B cell (primary cell): Measurements from ENCODE around the gene CCDC3. TPM values are rescaled to one million over a fixed set of nuclear protein-coding genes. Genes with fewer than 3 reads are reported as not detected.

Experiments
- ATAC-seq: fragments of 200-7000 bp; cut with Tn5 transposase; one replicate; pipeline ENCODE4 v1.10.0; 2021; ENCODE audit warnings: low read depth, mild to moderate bottlenecking, moderate number of reproducible peaks, moderate library complexity
- CTCF ChIA-PET: fragments of 350-600 bp; sonication (Branson Sonifier 250); formaldehyde crosslinking; loops from one replicate; lab custom pipeline; 2021; ENCODE audit warnings: antibody characterized with exemption, inconsistent platforms; lab: Charles Lee
- POLR2A ChIA-PET: fragments of 350-600 bp; sonication (Branson Sonifier 250); formaldehyde crosslinking; loops from one replicate; lab custom pipeline; 2021; ENCODE audit warnings: antibody characterized with exemption; lab: Charles Lee
- DNase-seq: peaks from one replicate; pipeline ENCODE4 v3.0.0; 2013
- H2AFZ ChIP-seq: 2 replicates; pipeline ENCODE4 v1.6.1; 2012; ENCODE audit warnings: mild to moderate bottlenecking, low read depth, low read length; ENCODE audit not compliant: insufficient read depth, poor library complexity, severe bottlenecking
- H3K27ac ChIP-seq, 2 donors: 1 replicate in 1 of 2; 2 replicates in 1 of 2; pipeline ENCODE4 v1.5.1; 2012 to 2013; ENCODE audit warnings: low read length in 2 of 2, mild to moderate bottlenecking in 2 of 2, moderate library complexity in 1 of 2
- H3K27me3 ChIP-seq, 4 experiments: fragments of 200-600 bp in 1 of 4; sonication (generic) in 1 of 4; replicated peaks in 1 of 4; 1 replicate in 2 of 4; 2 replicates in 2 of 4; pipeline versions ENCODE4 v1.6.1 to v1.7.0; 2013 to 2016; ENCODE audit warnings: low read length in 3 of 4, mild to moderate bottlenecking in 2 of 4, mixed read lengths in 1 of 4, moderate library complexity in 1 of 4; ENCODE audit not compliant: insufficient read depth in 4 of 4, control insufficient read depth in 3 of 4; ENCODE audit errors: control extremely low read depth in 1 of 4
- H3K36me3 ChIP-seq, 2 experiments: replicated peaks in 1 of 2; 1 replicate in 1 of 2; 2 replicates in 1 of 2; pipeline versions ENCODE4 v1.6.1 to v1.7.1; 2013; ENCODE audit warnings: low read length in 1 of 2; ENCODE audit not compliant: insufficient read depth in 2 of 2, control insufficient read depth in 1 of 2; ENCODE audit errors: control extremely low read depth in 1 of 2, extremely low read depth in 1 of 2
- H3K4me1 ChIP-seq, 2 donors: fragments of 200-600 bp in 1 of 2; sonication (generic) in 1 of 2; 1 replicate in 1 of 2; 2 replicates in 1 of 2; pipeline versions ENCODE4 v1.5.1 to v1.6.1; 2013 to 2017; ENCODE audit warnings: low read length in 2 of 2; ENCODE audit not compliant: control insufficient read depth in 2 of 2, insufficient read depth in 2 of 2
- H3K4me2 ChIP-seq: replicated peaks from 2 replicates; pipeline ENCODE3; 2012; ENCODE audit warnings: mild to moderate bottlenecking, low read depth, low read length; ENCODE audit not compliant: poor library complexity, severe bottlenecking
- H3K4me3 ChIP-seq, 5 experiments: fragments of 200-600 bp in 1 of 5; sonication (generic) in 1 of 5; 1 replicate in 3 of 5; 2 replicates in 2 of 5; pipeline versions ENCODE4 v1.5.1 to v1.7.0; 2011 to 2016; ENCODE audit warnings: low read length in 4 of 5, mild to moderate bottlenecking in 4 of 5, low read depth in 2 of 5, control low read depth in 1 of 5, moderate library complexity in 1 of 5; ENCODE audit not compliant: insufficient read depth in 1 of 5; ENCODE audit errors: control extremely low read depth in 1 of 5, extremely low read depth in 1 of 5
- H3K79me2 ChIP-seq: fragments of 200-600 bp; sonication (generic); one replicate; pipeline ENCODE4 v1.6.0; 2016; ENCODE audit warnings: low read length; ENCODE audit not compliant: control insufficient read depth, insufficient read depth
- H3K9ac ChIP-seq: fragments of 200-600 bp; sonication (generic); 2 replicates; pipeline ENCODE4 v1.6.1; 2017; ENCODE audit warnings: mild to moderate bottlenecking, low read length, moderate library complexity
- H3K9me3 ChIP-seq, 3 donors: one replicate each; pipeline versions ENCODE4 v1.6.1 to v1.7.1; 2013; ENCODE audit warnings: low read length in 2 of 3; ENCODE audit not compliant: control insufficient read depth in 2 of 3, insufficient read depth in 1 of 3; ENCODE audit errors: control extremely low read depth in 1 of 3
- H4K20me1 ChIP-seq: 2 replicates; pipeline ENCODE4 v1.6.0; 2012; ENCODE audit warnings: mild to moderate bottlenecking, low read length; ENCODE audit not compliant: insufficient read depth, control insufficient read depth, poor library complexity, severe bottlenecking
- H3K27ac Mint-ChIP-seq: one replicate; pipeline ENCODE4 v1.8.0; 2021; ENCODE audit warnings: mixed read lengths
- H3K27me3 Mint-ChIP-seq: one replicate; pipeline ENCODE4 v1.8.0; 2021; ENCODE audit warnings: mixed read lengths
- H3K4me1 Mint-ChIP-seq: one replicate; pipeline ENCODE4 v1.8.0; 2021; ENCODE audit warnings: mixed read lengths
- H3K4me3 Mint-ChIP-seq: one replicate; pipeline ENCODE4 v1.8.0; 2021; ENCODE audit warnings: mixed read lengths
- H3K9me3 Mint-ChIP-seq: one replicate; pipeline ENCODE4 v1.8.0; 2022; ENCODE audit warnings: mixed read lengths; ENCODE audit not compliant: insufficient read depth
- CTCF ChIP-seq: fragments of 200-600 bp; IDR thresholded peaks from one replicate; pipeline ENCODE4 v1.8.0; 2022; ENCODE audit warnings: antibody characterized with exemption, mild to moderate bottlenecking
- EZH2 ChIP-seq: IDR thresholded peaks from 2 replicates; pipeline ENCODE4 v1.6.1; 2012; ENCODE audit warnings: borderline replicate concordance, low read depth, mild to moderate bottlenecking, moderate library complexity, low read length; ENCODE audit not compliant: insufficient read depth, poor library complexity, severe bottlenecking
- WGBS: methylation state at CpG from one replicate; pipeline ENCODE4 v1.1.5; 2013; ENCODE audit warnings: missing lambda C conversion rate; ENCODE audit not compliant: insufficient coverage; 5-methylcytosine and 5-hydroxymethylcytosine counted together
- intact Hi-C: fragments of 100-400 bp; cut with micrococcal nuclease; formaldehyde crosslinking; loops from one replicate; pipeline ENCODE4 v1.10.0; 2022
- polyA plus RNA-seq: library from polyadenylated mRNA; depleted of rRNA; stranded (reverse); fragments of >200 nt; gene quantifications from 2 replicates; pipeline ENCODE4 v1.2.3, GENCODE V29; 2012
- total RNA-seq, 2 donors: library from RNA; stranded (reverse); fragments of 120-200 nt in 1 of 2; gene quantifications; 1 replicate in 1 of 2; 2 replicates in 1 of 2; pipeline versions ENCODE4 v1.2.3 to v1.2.4, GENCODE V29; 2013 to 2022

The CCDC3 gene
- total and polyA plus RNA-seq, 2 donors (not counting 1 experiment from before 2014, with no cell fraction given): 0.12 TPM; not detected in 1

DNA sequence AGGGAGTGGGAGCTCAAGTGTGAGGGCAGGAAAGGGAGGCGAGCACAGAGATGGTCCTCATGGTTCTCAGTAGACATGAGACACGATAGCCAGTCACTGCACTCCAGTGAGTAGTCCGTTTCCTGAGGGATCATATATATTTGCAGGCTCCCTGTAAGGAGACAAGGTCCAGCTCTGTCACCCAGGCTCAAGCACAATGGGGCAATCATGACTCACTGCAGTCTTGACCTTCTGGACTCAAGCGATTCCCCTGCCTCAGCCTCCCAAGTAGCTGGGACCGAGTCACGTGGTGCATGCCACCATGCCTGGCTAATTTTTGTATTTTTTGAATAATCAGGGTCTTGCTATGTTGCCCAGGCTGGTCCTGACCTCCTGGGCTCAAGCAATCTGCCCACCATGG lies 116.7 kb downstream of the CCDC3 start:
- no peaks in the 10 kb centered on the region for H3K36me3 ChIP-seq
- H2AFZ ChIP-seq: no peak overlapping the region
- H3K4me1 ChIP-seq: no peaks in the 10 kb centered on the region
- no peak overlapping the region for H3K27ac Mint-ChIP-seq
- no peaks in the 10 kb centered on the region for H3K9me3 Mint-ChIP-seq
- ATAC-seq: no peak
- no peak overlapping the region for H3K4me2 ChIP-seq
- H3K9ac ChIP-seq: no peak overlapping the region
- peaks cover 39% of the 10 kb centered on the region for H3K27me3 Mint-ChIP-seq
- DNase-seq: no peak
- H3K4me1 Mint-ChIP-seq: no peaks in the 10 kb centered on the region
- no peak for TF ChIP-seq EZH2
- no peak for TF ChIP-seq CTCF
- no peak overlapping the region for H3K4me3 Mint-ChIP-seq
- H4K20me1 ChIP-seq: no peaks in the 10 kb centered on the region
- no peaks in the 10 kb centered on the region for H3K9me3 ChIP-seq
- no peaks in the 10 kb centered on the region for H3K79me2 ChIP-seq
- no peaks in the 10 kb centered on the region for H3K27me3 ChIP-seq
- WGBS: 93% methylated on average over 6 of the region's 6 CpGs
- intact Hi-C loops: no loop called here
- CTCF ChIA-PET: interaction anchor here (0.6 to 1.0 kb wide), 2 partner anchors 17 to 22 kb away, joined by 3 read pairs; no protein-coding TSS in a partner anchor
- POLR2A ChIA-PET: no interaction called here
- no peak overlapping the region for H3K27ac ChIP-seq
- no peak overlapping the region for H3K4me3 ChIP-seq

DNA sequence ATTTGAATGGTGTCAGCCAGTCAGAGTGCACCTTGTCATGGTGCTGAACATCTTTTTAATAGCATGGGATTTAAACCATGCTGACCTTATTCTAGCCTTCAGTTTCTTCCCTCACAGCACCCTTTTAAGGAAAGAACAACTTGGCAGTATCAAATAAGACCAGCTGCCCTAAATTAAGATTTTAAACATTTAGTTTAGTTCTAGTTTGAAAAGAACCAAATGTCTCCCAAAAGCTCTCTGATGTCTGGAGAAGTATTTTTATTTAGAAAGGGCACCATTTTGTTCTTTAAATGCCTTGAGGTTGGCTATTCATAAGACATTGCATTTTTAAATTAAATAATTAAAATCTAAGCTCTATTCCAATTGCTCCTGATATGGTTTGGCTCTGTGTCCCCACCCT lies 121.1 kb downstream of the CCDC3 start:
- Mint-ChIP-seq H3K27ac (no peak overlapping the region), H3K4me1 (no peaks in the 10 kb centered on the region), H3K9me3 (no peaks in the 10 kb centered on the region), H3K27me3 (peaks cover 21% of the 10 kb centered on the region), H3K4me3 (no peak overlapping the region)
- intact Hi-C loops: no loop called here
- H3K9ac ChIP-seq: no peak overlapping the region
- no peak for DNase-seq
- POLR2A ChIA-PET: no interaction called here
- H3K27me3 ChIP-seq: no peaks in the 10 kb centered on the region
- no peaks in the 10 kb centered on the region for H3K36me3 ChIP-seq
- H3K27ac ChIP-seq: no peak overlapping the region
- CTCF ChIA-PET: interaction anchor here (0.7 kb wide), 1 partner anchor 173 kb away, joined by 3 read pairs; no protein-coding TSS in a partner anchor
- H2AFZ ChIP-seq: no peak overlapping the region
- H3K9me3 ChIP-seq: no peaks in the 10 kb centered on the region
- no peak for TF ChIP-seq CTCF
- TF ChIP-seq EZH2: no peak
- no peak for ATAC-seq
- no peak overlapping the region for H3K4me2 ChIP-seq
- no peaks in the 10 kb centered on the region for H3K4me1 ChIP-seq
- no peaks in the 10 kb centered on the region for H4K20me1 ChIP-seq
- H3K4me3 ChIP-seq: no peak overlapping the region
- no peaks in the 10 kb centered on the region for H3K79me2 ChIP-seq
